Adrenal gland (tissue), 12 donors: ENCODE results near the gene PTPRD. TPM values are rescaled to one million over a fixed set of nuclear protein-coding genes. Genes with fewer than 3 reads are reported as not detected.

Experiments
- DNase-seq, 7 donors: peaks; one replicate each; pipeline ENCODE4 v3.0.0-alpha.2; 2019 to 2020
- H3K27ac ChIP-seq, 5 donors: fragments of 200-600 bp; sonication (generic) in 4 of 5; 1 replicate in 3 of 5; 2 replicates in 2 of 5; pipeline versions ENCODE4 v1.5.1 to v1.8.0; 2016 to 2020; ENCODE audit warnings: mild to moderate bottlenecking in 1 of 5
- H3K27me3 ChIP-seq: fragments of 200-600 bp; 2 replicates; pipeline ENCODE4 v1.8.0; 2021
- H3K36me3 ChIP-seq, 2 donors: fragments of 200-600 bp; replicated peaks in 1 of 2; 1 replicate in 1 of 2; 2 replicates in 1 of 2; pipeline versions ENCODE4 v1.5.1 to v1.8.0; 2018 to 2022
- H3K4me1 ChIP-seq, 2 donors: fragments of 200-600 bp; replicated peaks in 1 of 2; 1 replicate in 1 of 2; 2 replicates in 1 of 2; pipeline versions ENCODE4 v1.5.1 to v1.8.0; 2018 to 2021
- H3K4me3 ChIP-seq, 4 donors: fragments of 200-600 bp; sonication (generic) in 3 of 4; one replicate each; pipeline ENCODE4 v1.5.1; 2016 to 2018
- H3K9me3 ChIP-seq, 3 donors: fragments of 200-600 bp; sonication (generic) in 1 of 3; replicated peaks in 1 of 3; 1 replicate in 2 of 3; 2 replicates in 1 of 3; pipeline versions ENCODE4 v1.5.1 to v1.8.0; 2016 to 2021
- POLR2A ChIP-seq, 2 donors: fragments of 450-650 bp; IDR thresholded peaks; one replicate each; pipeline ENCODE4 v1.6.1; 2017; ENCODE audit warnings: antibody characterized with exemption in 2 of 2, mild to moderate bottlenecking in 2 of 2, moderate library complexity in 1 of 2
- WGBS, 4 donors: extraction: QIAGEN DNeasy Blood & Tissue Kit in 2 of 4; methylation state at CpG; one replicate each; pipeline versions ENCODE4 v1.1.5 to v1.1.7; 2013 to 2017; 5-methylcytosine and 5-hydroxymethylcytosine counted together
- intact Hi-C, 2 donors: fragments of 100-400 bp; cut with DNase I; formaldehyde crosslinking; loops; one replicate each; pipeline versions ENCODE4 v1.14.1 to v1.15.0; 2022 to 2023
- polyA plus RNA-seq, 3 donors: library from polyadenylated mRNA; stranded (reverse); fragments of 200-250 nt in 2 of 3; fragments of 350-450 nt in 1 of 3; fragmentation: Illumina TruSeq in 1 of 3; extraction: RNeasy Lipid Tissue Mini Kit (QIAGEN cat#74804) in 1 of 3; gene quantifications; one replicate each; pipeline ENCODE4 v1.2.3, GENCODE V29; 2013 to 2014
- total RNA-seq, 9 donors: library from RNA; depleted of rRNA in 4 of 9; stranded (reverse); fragments of >200 nt in 4 of 9; fragments of 120-200 nt in 1 of 9; fragmentation: NEBNext Ultra II Directional in 1 of 9; extraction: Animal tissue kit (Norgen Biotek cat#: 25700) in 1 of 9; gene quantifications; one replicate each; pipeline versions ENCODE4 v1.1.0 to v1.2.4, GENCODE V29; 2013 to 2023
- TF ChIP-seq, protein P1 (sequence below), 6 experiments: fragments of 450-650 bp in 4 of 6; fragments of 200-600 bp in 2 of 6; sonication (generic) in 1 of 6; IDR thresholded peaks; 1 replicate in 5 of 6; 2 replicates in 1 of 6; pipeline versions ENCODE4 v1.5.1 to v1.8.0; 2016 to 2021; ENCODE audit warnings: antibody characterized with exemption in 6 of 6, mild to moderate bottlenecking in 2 of 6, moderate library complexity in 1 of 6
- donor health status: healthy with polysubstance abuse.
- donor health status: Bipolar disorder and iron deficiency.
- donor health status: DM: yes; HTN: yes; CAD: no.
- donor health status: DM: no; HTN: no; CAD: no.
- donor health status: DM: no; HTN: no; CAD: no.
- donor health status: DM: yes; HTN: yes; CAD: no.

Gene PTPRD
- total and polyA plus RNA-seq, 12 donors, result 0.61 to 71.2 (median 4.5) TPM

GRCh38 chr9:10649076-10649475 is 36.3 kb upstream of the PTPRD start:
- Histone ChIP-seq H3K36me3 (no peaks in the 10 kb centered on the region), H3K4me3 (no peak overlapping the region), H3K27me3 (no peaks in the 10 kb centered on the region), H3K27ac (no peak overlapping the region), H3K4me1 (no peaks in the 10 kb centered on the region), H3K9me3 (no peaks in the 10 kb centered on the region)
- WGBS, 4 donors, result 84 to 93% (median 87%) methylated on average over 1 of the region's 1 CpG
- no peak for DNase-seq
- intact Hi-C loops, result no loop called here
- no peak for TF ChIP-seq POLR2A (IDR thresholded peaks at IDR 0.05)
- TF ChIP-seq, protein P1, sequence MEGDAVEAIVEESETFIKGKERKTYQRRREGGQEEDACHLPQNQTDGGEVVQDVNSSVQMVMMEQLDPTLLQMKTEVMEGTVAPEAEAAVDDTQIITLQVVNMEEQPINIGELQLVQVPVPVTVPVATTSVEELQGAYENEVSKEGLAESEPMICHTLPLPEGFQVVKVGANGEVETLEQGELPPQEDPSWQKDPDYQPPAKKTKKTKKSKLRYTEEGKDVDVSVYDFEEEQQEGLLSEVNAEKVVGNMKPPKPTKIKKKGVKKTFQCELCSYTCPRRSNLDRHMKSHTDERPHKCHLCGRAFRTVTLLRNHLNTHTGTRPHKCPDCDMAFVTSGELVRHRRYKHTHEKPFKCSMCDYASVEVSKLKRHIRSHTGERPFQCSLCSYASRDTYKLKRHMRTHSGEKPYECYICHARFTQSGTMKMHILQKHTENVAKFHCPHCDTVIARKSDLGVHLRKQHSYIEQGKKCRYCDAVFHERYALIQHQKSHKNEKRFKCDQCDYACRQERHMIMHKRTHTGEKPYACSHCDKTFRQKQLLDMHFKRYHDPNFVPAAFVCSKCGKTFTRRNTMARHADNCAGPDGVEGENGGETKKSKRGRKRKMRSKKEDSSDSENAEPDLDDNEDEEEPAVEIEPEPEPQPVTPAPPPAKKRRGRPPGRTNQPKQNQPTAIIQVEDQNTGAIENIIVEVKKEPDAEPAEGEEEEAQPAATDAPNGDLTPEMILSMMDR (IDR thresholded peaks at IDR 0.05), result no peak

GRCh38 chr9:10633785-10634184 is 21.0 kb upstream of the PTPRD start:
- TF ChIP-seq, protein P1 (IDR thresholded peaks at IDR 0.05), result no peak
- no peak for TF ChIP-seq POLR2A (IDR thresholded peaks at IDR 0.05)
- Histone ChIP-seq H3K27me3 (no peaks in the 10 kb centered on the region), H3K4me1 (no peaks in the 10 kb centered on the region), H3K9me3 (no peaks in the 10 kb centered on the region), H3K27ac (no peak overlapping the region), H3K36me3 (no peaks in the 10 kb centered on the region), H3K4me3 (no peak overlapping the region)
- WGBS, 4 donors, result 85 to 96% (median 88%) methylated on average over 3 of the region's 3 CpGs
- DNase-seq, result no peak
- intact Hi-C loops, result no loop called here

- no peak for TF ChIP-seq POLR2A (IDR thresholded peaks at IDR 0.05)
- TF ChIP-seq, protein P1 (IDR thresholded peaks at IDR 0.05), result no peak
- Histone ChIP-seq H3K4me3 (no peak overlapping the region), H3K9me3 (no peaks in the 10 kb centered on the region), H3K27ac (no peak overlapping the region), H3K36me3 (no peaks in the 10 kb centered on the region), H3K4me1 (no peaks in the 10 kb centered on the region), H3K27me3 (peaks cover 23% of the 10 kb centered on the region)
- intact Hi-C loops, result no loop called here
- WGBS, 4 donors, result 50 to 61% (median 55%) methylated on average over 9 of the region's 9 CpGs
- no peak for DNase-seq
These were observed 1.5 kb upstream of the PTPRD start for GRCh38 chr9:10614196-10614800.

DNA sequence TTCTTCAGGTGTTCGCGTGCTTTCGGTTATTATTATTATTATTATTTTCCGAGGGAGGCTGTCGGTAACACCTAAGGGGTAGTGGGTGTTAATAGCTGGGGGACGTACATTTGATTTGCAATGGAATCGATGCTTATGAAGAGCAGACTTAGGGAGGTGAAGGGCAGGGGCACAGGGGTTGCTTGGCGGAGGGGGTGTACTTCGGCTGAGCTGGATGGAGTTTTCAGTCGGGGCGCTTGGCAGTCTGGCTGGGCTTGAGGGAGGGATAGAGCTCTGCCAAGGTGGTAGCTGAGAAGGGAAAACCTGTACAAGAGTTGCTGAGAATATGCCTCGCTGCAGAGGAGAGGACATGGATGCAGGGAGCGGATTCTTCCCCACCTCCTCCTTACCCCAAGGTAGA is 617 bp upstream of the PTPRD start:
- Histone ChIP-seq H3K4me1 (no peaks in the 10 kb centered on the region), H3K9me3 (no peaks in the 10 kb centered on the region), H3K4me3 (no peak overlapping the region), H3K36me3 (no peaks in the 10 kb centered on the region), H3K27me3 (peaks cover 23% of the 10 kb centered on the region), H3K27ac (no peak overlapping the region)
- no peak for DNase-seq
- TF ChIP-seq, protein P1 (IDR thresholded peaks at IDR 0.05), result no peak
- TF ChIP-seq POLR2A (IDR thresholded peaks at IDR 0.05), result no peak
- intact Hi-C loops, result no loop called here
- 4 to 12% (median 6%) methylated on average over 13 of the region's 13 CpGs for WGBS, 4 donors
